ENCODE measurements around the gene FEZF2. TPM values are rescaled to one million over a fixed set of nuclear protein-coding genes. Genes with fewer than 3 reads are reported as not detected.

Gene FEZF2
- total RNA-seq, 1 experiment from 2014 or later, result not detected

DNA sequence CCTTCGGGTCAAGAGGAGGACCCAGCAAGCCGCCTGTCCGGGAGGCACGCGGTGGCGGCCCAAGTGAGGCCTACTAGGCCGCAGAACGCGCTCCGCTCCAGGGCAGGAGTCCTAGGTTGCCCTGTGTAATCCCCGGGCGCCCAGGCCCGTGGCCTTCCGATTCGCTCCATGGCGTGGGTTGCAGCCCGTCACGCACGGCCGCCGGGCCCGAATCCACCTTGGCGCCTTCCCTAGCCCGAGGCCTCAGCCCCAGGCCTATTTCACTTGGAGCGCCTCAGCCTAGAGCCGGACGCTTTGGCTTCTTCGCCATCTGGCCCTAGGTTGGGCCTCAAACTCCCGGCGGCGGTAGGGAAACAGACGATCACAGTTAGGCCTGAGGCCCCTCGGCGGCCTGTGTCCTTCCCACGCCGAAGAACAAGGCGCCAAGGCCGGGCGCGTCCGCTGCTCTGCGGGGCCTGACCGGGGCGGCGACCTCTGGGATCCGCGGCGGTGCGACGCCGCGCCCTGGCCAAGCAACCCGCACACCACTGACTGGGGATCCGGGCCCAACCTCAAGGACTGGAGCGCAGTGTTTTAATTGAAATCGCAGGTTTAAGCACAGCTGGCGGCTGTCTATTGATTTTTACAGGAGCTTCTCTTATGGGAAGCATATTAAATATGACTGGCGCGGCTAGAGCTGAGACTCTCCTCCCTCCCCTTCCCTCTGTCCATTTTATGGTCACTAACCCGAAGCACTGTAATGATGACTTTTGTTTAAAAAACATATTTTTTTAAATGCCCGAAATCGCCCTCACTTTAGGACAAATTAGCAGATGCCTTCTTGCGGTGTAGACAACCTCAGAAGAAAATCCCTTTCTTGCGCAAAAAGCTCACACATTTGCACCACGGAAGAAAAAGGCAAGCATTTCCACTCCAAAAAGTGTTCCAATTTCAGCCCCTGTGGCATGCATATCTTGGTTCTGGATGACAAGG lies 3.8 kb upstream of the FEZF2 start (continued):
- TF ChIP-seq ZNF532 (CRISPR knock-in tag; IDR thresholded peaks at IDR 0.05; ENCODE audit: borderline replicate concordance) (no peak), USF1 (CRISPR knock-in tag; IDR thresholded peaks at IDR 0.05) (0 out of 2 replicates have a peak, but pooled peaks have one; percentile 21), GRHL2 (CRISPR knock-in tag; IDR thresholded peaks at IDR 0.05; ENCODE audit: insufficient replicate concordance, severe bottlenecking) (no peak), MAX (CRISPR knock-in tag; IDR thresholded peaks at IDR 0.05) (peak; percentile 45; the same call in 1 of the 2 replicates)
- TF ChIP-seq, protein P1, sequence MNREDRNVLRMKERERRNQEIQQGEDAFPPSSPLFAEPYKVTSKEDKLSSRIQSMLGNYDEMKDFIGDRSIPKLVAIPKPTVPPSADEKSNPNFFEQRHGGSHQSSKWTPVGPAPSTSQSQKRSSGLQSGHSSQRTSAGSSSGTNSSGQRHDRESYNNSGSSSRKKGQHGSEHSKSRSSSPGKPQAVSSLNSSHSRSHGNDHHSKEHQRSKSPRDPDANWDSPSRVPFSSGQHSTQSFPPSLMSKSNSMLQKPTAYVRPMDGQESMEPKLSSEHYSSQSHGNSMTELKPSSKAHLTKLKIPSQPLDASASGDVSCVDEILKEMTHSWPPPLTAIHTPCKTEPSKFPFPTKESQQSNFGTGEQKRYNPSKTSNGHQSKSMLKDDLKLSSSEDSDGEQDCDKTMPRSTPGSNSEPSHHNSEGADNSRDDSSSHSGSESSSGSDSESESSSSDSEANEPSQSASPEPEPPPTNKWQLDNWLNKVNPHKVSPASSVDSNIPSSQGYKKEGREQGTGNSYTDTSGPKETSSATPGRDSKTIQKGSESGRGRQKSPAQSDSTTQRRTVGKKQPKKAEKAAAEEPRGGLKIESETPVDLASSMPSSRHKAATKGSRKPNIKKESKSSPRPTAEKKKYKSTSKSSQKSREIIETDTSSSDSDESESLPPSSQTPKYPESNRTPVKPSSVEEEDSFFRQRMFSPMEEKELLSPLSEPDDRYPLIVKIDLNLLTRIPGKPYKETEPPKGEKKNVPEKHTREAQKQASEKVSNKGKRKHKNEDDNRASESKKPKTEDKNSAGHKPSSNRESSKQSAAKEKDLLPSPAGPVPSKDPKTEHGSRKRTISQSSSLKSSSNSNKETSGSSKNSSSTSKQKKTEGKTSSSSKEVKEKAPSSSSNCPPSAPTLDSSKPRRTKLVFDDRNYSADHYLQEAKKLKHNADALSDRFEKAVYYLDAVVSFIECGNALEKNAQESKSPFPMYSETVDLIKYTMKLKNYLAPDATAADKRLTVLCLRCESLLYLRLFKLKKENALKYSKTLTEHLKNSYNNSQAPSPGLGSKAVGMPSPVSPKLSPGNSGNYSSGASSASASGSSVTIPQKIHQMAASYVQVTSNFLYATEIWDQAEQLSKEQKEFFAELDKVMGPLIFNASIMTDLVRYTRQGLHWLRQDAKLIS (CRISPR knock-in tag; IDR thresholded peaks at IDR 0.05; ENCODE audit: borderline replicate concordance), result no peak

DNA sequence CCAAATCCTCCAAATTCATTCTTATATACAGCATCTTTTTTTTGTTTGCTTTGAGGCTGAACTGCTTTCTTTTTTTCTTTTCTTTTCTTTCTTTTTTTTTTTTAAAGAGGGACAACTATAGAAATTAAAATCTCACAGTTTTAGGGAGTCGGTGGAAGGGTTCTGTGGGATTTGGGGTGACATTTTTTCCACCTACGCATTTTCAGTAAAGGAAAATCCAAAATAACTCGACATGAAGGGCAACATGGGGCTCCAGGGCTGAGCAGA lies 3.0 kb upstream of the FEZF2 start:
- H3K27ac Mint-ChIP-seq, result no peak overlapping the region
- H3K9me3 Mint-ChIP-seq, result no peaks in the 10 kb centered on the region
- DNase-seq (ENCODE audit: low spot score) (no peak), ATAC-seq (no peak)
- H3K4me3 Mint-ChIP-seq, result peak overlapping the region; percentile 29; the same call in 1 of the 2 replicates
- CTCF ChIA-PET, result no interaction called here
- peaks cover 59% of the 10 kb centered on the region for H3K4me1 Mint-ChIP-seq
- H3K36me3 Mint-ChIP-seq, result peaks cover under 1% of the 10 kb centered on the region
- POLR2A ChIA-PET, result no interaction called here
- peaks cover 100% of the 10 kb centered on the region for H3K27me3 Mint-ChIP-seq (ENCODE audit: low read depth)
- no peak for TF ChIP-seq ZSCAN18 (CRISPR knock-in tag; IDR thresholded peaks at IDR 0.05)
- TF ChIP-seq, protein P2, sequence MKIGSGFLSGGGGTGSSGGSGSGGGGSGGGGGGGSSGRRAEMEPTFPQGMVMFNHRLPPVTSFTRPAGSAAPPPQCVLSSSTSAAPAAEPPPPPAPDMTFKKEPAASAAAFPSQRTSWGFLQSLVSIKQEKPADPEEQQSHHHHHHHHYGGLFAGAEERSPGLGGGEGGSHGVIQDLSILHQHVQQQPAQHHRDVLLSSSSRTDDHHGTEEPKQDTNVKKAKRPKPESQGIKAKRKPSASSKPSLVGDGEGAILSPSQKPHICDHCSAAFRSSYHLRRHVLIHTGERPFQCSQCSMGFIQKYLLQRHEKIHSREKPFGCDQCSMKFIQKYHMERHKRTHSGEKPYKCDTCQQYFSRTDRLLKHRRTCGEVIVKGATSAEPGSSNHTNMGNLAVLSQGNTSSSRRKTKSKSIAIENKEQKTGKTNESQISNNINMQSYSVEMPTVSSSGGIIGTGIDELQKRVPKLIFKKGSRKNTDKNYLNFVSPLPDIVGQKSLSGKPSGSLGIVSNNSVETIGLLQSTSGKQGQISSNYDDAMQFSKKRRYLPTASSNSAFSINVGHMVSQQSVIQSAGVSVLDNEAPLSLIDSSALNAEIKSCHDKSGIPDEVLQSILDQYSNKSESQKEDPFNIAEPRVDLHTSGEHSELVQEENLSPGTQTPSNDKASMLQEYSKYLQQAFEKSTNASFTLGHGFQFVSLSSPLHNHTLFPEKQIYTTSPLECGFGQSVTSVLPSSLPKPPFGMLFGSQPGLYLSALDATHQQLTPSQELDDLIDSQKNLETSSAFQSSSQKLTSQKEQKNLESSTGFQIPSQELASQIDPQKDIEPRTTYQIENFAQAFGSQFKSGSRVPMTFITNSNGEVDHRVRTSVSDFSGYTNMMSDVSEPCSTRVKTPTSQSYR (CRISPR knock-in tag; IDR thresholded peaks at IDR 0.05), result no peak
- no peak for TF ChIP-seq IRF2 (CRISPR knock-in tag; IDR thresholded peaks at IDR 0.05; ENCODE audit: borderline replicate concordance, low read depth)
- TF ChIP-seq E2F1 (CRISPR knock-in tag; IDR thresholded peaks at IDR 0.05), result no peak
- no peak for TF ChIP-seq ZNF425 (CRISPR knock-in tag; conservative IDR thresholded peaks at IDR 0.05)
- no peak for TF ChIP-seq TCF7 (CRISPR knock-in tag; IDR thresholded peaks at IDR 0.05; ENCODE audit: low read depth)
- no peak for TF ChIP-seq ZNF219 (CRISPR knock-in tag; IDR thresholded peaks at IDR 0.05; ENCODE audit: borderline replicate concordance)

Measured in WTC11 (cell line).